Right lobe of liver (tissue), 4 donors: ENCODE results near the gene GRIN2C.

Source experiments
- CTCF ChIP-seq, 4 donors: fragments of 200-600 bp in 3 of 4; fragments of 450-650 bp in 1 of 4; IDR thresholded peaks; one replicate each; pipeline versions ENCODE4 v1.5.1 to v1.8.0; 2016 to 2022; ENCODE audit warnings: antibody characterized with exemption in 4 of 4, mild to moderate bottlenecking in 2 of 4
- POLR2A ChIP-seq: fragments of 450-650 bp; IDR thresholded peaks from one replicate; pipeline ENCODE4 v1.6.1; 2017; ENCODE audit warnings: antibody characterized with exemption, mild to moderate bottlenecking
- donor health status: DM: no; HTN: no; CAD: no.
- donor health status: DM: no; HTN: no; CAD: no.
- donor health status: DM: no; HTN: yes; CAD: no.

GRCh38 chr17:74863420-74864296 is 4.0 kb upstream of the GRIN2C start:
- TF ChIP-seq POLR2A, result no peak
- no peak for TF ChIP-seq CTCF (IDR thresholded peaks at IDR 0.05)
